Activated CD4-positive, alpha-beta T cell treated with anti-CD3 and anti-CD28 coated beads for 36 hours (primary cell): ENCODE results near the gene ETNK2. TPM values are rescaled to one million over a fixed set of nuclear protein-coding genes. Genes with fewer than 3 reads are reported as not detected.

Source experiments
- ATAC-seq: fragments of 200-7000 bp; cut with Tn5 transposase; one replicate; pipeline ENCODE4 v1.10.0; 2021; ENCODE audit warnings: mild to moderate bottlenecking, moderate library complexity
- CTCF ChIA-PET: fragments of 350-600 bp; sonication (Branson Sonifier 250); formaldehyde crosslinking; loops from one replicate; lab custom pipeline; 2021; ENCODE audit warnings: antibody characterized with exemption; lab: Charles Lee
- POLR2A ChIA-PET: fragments of 350-600 bp; sonication (Branson Sonifier 250); formaldehyde crosslinking; loops from one replicate; lab custom pipeline; 2021; ENCODE audit warnings: antibody characterized with exemption, inconsistent platforms; lab: Charles Lee
- DNase-seq: peaks from one replicate; pipeline ENCODE4 v3.0.0-alpha.2; 2020
- H3K27ac Mint-ChIP-seq: one replicate; pipeline ENCODE4 v1.8.0; 2021; ENCODE audit warnings: mixed read lengths
- H3K27me3 Mint-ChIP-seq: one replicate; pipeline ENCODE4 v1.8.0; 2021; ENCODE audit warnings: mixed read lengths
- H3K36me3 Mint-ChIP-seq: one replicate; pipeline ENCODE4 v1.8.0; 2021; ENCODE audit warnings: low read depth, mixed read lengths
- H3K4me1 Mint-ChIP-seq: one replicate; pipeline ENCODE4 v1.8.0; 2021; ENCODE audit warnings: mixed read lengths
- H3K4me3 Mint-ChIP-seq: one replicate; pipeline ENCODE4 v1.8.0; 2021; ENCODE audit warnings: mild to moderate bottlenecking, moderate library complexity, mixed read lengths
- H3K9me3 Mint-ChIP-seq: one replicate; pipeline ENCODE4 v1.8.0; 2021; ENCODE audit warnings: low read depth, mixed read lengths
- intact Hi-C, 2 experiments: fragments of 100-400 bp; cut with DNase I in 1 of 2; cut with micrococcal nuclease in 1 of 2; formaldehyde crosslinking; loops; one replicate each; pipeline versions ENCODE4 v1.14.2 to v1.15.1; 2022 to 2024; cut with DNase I, micrococcal nuclease
- total RNA-seq, 2 experiments: library from RNA; stranded (reverse); gene quantifications; one replicate each; pipeline ENCODE4 v1.2.3, GENCODE V29; 2021

ETNK2 gene
- total RNA-seq, 2 experiments from 2014 or later = 0.77 to 0.82 TPM

DNA sequence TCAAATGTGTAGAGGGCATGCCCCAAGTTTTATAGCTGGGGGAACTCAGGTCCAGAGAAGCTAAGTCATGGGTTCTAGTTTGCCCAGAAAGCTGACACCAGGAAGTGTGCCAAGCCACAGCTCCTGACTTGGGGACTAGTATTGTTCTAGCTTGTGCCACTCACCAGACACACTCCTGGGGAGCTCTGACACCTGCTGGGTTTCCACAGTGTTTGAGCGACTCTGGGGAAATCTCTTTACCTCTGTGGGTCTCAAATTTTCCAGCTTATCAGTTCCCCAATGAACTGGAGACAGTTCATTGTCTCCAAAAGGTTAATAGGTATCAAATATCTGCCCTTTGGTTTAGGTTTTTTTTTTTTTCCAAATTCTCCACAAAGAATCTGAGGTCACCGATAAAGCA is 40.2 kb upstream of the ETNK2 start:
- H3K4me1 Mint-ChIP-seq = peaks cover 16% of the 10 kb centered on the region
- POLR2A ChIA-PET = no interaction called here

DNA sequence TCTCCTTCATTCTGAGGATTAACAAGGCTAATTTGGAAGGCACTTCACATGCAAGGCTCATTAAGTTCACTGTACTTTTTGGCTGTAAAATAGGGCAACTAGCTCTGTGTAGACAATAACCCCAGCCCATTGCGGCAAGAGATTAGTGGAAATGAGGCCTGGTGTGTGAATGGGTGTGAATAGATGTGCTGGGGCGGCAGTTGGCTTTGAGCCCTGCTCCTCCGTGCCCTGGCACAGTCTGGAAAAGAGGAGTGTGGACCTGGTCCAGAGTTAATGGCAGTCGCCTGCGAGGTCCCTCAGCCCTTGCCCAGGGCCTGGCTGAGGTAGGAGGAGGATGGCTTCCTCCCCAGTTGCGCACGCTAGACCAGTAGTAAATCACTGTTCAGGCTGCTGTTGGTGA is 39.6 kb upstream of the ETNK2 start:
- ChIA-PET CTCF (interaction anchor here (0.6 to 3.0 kb wide), 7 partner anchors 15 to 1016 kb away, joined by 3 to 17 read pairs (median 4); no protein-coding TSS in a partner anchor), POLR2A (no interaction called here)
- DNase-seq (no peak), ATAC-seq (no peak)
- Mint-ChIP-seq H3K9me3 (no peaks in the 10 kb centered on the region), H3K27ac (no peak overlapping the region), H3K4me3 (no peak overlapping the region), H3K36me3 (no peaks in the 10 kb centered on the region), H3K4me1 (peaks cover 16% of the 10 kb centered on the region), H3K27me3 (peaks cover 34% of the 10 kb centered on the region)
- intact Hi-C loops = no loop called here

More for the DNA sequence above, 40.2 kb upstream of the ETNK2 start:
- CTCF ChIA-PET = interaction anchor here (0.6 to 3.0 kb wide), 7 partner anchors 14 to 572 kb away, joined by 3 to 17 read pairs (median 3); no protein-coding TSS in a partner anchor
- H3K4me3 Mint-ChIP-seq = no peak overlapping the region
- H3K9me3 Mint-ChIP-seq = no peaks in the 10 kb centered on the region
- intact Hi-C loops = no loop called here
- peaks cover 31% of the 10 kb centered on the region for H3K27me3 Mint-ChIP-seq
- no peak for DNase-seq
- ATAC-seq = no peak
- no peak overlapping the region for H3K27ac Mint-ChIP-seq
- H3K36me3 Mint-ChIP-seq = no peaks in the 10 kb centered on the region

DNA sequence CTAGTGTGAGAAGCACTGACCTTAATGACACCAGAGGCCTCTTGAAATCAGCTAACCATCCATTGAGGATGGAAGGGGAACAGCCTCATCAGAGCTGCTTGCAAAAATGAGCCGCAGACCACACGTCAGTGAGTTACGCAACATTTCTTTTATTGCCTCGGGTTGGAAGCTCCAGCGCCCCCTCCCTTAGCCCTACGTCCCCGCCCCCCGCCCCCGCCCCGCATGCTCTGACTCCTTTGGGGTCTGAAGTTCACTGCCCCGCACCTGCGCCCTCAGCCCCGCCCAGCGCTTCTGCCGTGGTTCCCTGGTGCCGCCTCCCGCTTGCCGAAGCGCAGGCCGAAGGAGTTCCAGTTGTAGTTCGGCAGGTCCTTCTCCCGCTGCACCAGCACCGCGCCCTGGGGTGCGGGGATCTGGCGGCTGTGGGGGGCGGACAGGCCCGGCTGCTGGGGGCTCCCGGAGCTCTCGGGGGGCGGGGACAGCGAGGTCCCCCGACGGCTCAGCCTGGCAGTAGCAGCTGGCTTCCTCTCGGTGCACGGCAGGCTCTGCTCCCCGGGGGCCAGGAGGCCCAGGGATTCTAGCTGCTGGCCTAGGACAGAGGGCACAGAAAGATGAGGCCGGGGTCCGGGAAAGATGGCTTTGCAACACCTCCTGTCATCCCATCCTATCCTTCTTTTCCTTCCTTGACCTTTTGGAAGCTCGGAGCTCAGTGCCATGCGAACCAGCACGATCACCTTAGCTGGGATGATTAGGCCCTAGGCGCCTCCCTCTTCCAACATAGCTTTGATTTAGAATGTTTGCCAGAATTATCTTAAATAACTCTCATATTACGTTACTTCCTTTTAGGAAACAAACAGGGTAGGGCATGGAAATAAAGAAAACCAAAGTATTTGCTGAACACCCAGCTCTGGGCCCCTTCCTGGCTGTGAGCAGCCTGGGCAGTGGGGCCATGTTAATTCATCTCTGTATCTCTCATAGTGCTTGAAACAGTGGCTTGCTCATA is 38.7 kb upstream of the ETNK2 start:
- intact Hi-C loops = no loop called here

DNA sequence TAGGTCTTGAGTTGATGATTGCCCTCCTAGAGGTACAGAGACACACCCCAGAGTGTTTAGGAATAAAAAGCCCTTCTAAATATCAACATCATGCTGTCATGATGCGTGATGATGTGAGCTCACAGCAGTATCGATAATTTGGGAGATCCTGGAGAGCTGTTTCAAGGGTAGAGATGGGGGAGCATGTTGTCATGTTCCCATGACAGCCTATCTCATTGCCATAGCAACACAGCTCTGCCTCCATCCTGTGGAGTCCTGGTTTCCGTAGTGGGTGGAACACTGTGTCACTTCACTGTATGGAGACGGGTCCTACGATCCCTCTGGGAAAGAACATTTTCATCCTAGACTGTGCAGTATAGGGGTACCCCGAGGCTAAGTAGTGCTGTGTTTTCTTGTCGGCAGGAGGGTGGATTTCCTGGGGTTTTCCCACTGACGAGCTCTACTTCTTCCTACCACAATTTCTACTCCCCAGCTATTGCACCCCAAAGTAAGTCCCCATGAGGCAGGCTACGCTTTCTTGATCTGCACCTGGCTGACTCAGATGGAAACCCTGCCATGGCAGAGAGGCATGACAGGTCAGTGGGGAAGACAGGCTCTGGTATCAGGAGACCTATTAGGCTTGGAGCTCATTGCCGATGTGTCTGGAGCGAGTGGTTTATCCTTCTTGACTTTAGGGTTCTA is 37.3 kb upstream of the ETNK2 start:
- Mint-ChIP-seq H3K4me1 (peaks cover 10% of the 10 kb centered on the region), H3K9me3 (no peaks in the 10 kb centered on the region), H3K27me3 (peaks cover 36% of the 10 kb centered on the region), H3K36me3 (no peaks in the 10 kb centered on the region), H3K4me3 (no peak overlapping the region), H3K27ac (no peak overlapping the region)
- DNase-seq (peak; percentile 41), ATAC-seq (peak; percentile 80)
- POLR2A ChIA-PET = no interaction called here
- intact Hi-C loops = no loop called here
- CTCF ChIA-PET = interaction anchor here (0.6 to 1.8 kb wide), 6 partner anchors 10 to 175 kb away, joined by 3 to 9 read pairs (median 4); no protein-coding TSS in a partner anchor

More for the DNA sequence above, 38.7 kb upstream of the ETNK2 start:
- H3K27me3 Mint-ChIP-seq = peaks cover 34% of the 10 kb centered on the region
- POLR2A ChIA-PET = no interaction called here
- CTCF ChIA-PET = interaction anchor here (0.6 to 3.0 kb wide), 6 partner anchors 16 to 1017 kb away, joined by 3 to 17 read pairs (median 4); no protein-coding TSS in a partner anchor
- ATAC-seq (peak; percentile 55), DNase-seq (peak; percentile 46)
- H3K9me3 Mint-ChIP-seq = no peaks in the 10 kb centered on the region
- H3K4me1 Mint-ChIP-seq = peaks cover 16% of the 10 kb centered on the region
- H3K4me3 Mint-ChIP-seq = no peak overlapping the region
- no peak overlapping the region for H3K27ac Mint-ChIP-seq
- no peaks in the 10 kb centered on the region for H3K36me3 Mint-ChIP-seq

DNA sequence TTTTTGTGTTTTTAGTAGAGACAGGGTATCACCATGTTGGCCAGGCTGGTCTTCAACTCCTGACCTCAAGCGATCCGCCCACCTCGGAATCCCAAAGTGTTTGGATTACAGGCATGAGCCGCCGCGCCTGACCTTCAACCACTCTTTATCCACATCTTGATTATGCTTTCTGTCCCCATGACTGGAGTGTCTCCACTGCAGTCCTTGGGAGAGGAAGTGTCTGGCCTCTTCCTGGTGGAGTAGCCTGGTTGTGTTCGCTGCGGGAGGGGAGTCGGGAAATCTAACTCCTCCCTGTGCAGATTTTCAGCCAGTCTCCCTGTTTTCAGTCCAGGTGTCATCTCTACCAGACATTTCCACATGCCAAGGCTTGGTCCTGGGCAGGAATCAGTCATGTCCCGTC is 34.8 kb upstream of the ETNK2 start:
- intact Hi-C loops = no loop called here
- ATAC-seq (no peak), DNase-seq (no peak)
- ChIA-PET POLR2A (no interaction called here), CTCF (no interaction called here)
- Mint-ChIP-seq H3K36me3 (no peaks in the 10 kb centered on the region), H3K4me1 (peaks cover 10% of the 10 kb centered on the region), H3K27ac (no peak overlapping the region), H3K27me3 (peaks cover 34% of the 10 kb centered on the region), H3K4me3 (no peak overlapping the region), H3K9me3 (no peaks in the 10 kb centered on the region)

DNA sequence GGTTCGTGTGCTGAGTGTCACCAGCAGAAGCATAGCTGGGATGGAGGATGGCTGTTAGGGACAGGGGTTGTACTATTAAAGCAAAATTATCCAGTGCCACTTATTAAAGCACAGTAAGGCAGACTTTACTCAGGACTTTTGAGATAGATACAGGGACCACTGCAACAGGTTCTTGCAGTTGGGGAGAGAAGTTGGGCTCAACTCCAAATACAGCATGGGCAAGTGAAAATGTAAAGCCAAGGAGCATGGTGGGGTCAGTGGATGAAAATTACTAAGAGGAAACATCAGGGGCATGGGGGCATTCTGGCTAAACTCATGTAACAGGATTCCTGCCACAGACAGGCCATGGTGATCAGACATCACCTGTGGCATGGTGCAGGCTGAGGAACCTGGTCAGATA is 29.3 kb upstream of the ETNK2 start:
- H3K9me3 Mint-ChIP-seq = no peaks in the 10 kb centered on the region
- DNase-seq (no peak), ATAC-seq (no peak)
- H3K27me3 Mint-ChIP-seq = peaks cover 3% of the 10 kb centered on the region
- no peaks in the 10 kb centered on the region for H3K4me1 Mint-ChIP-seq
- POLR2A ChIA-PET = no interaction called here
- intact Hi-C loops = no loop called here
- CTCF ChIA-PET = interaction anchor here (1.0 to 1.6 kb wide), 2 partner anchors 13 to 200 kb away, joined by 3 to 4 read pairs; no protein-coding TSS in a partner anchor
- no peak overlapping the region for H3K4me3 Mint-ChIP-seq
- H3K27ac Mint-ChIP-seq = no peak overlapping the region
- no peaks in the 10 kb centered on the region for H3K36me3 Mint-ChIP-seq

DNA sequence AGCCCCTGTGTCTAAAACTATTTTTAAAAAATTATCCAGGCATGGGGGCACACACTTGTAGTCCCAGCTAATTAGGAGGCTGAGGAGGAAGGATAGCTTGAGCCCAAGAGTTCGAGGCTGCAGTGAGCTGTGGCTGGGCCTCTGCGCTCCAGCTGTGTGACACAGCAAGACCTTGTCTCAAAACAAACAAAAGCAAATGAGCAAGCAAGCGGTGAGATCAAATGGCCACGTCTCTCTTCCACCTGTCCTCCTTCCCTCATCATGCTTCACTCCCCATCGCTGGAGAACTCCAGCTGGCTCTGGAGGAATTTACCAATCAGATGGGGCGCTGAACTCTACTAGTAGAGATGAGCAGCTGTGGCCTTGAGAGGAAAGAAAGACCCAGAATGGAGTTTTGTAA is 28.3 kb upstream of the ETNK2 start:
- Mint-ChIP-seq H3K27me3 (peaks cover 3% of the 10 kb centered on the region), H3K4me3 (no peak overlapping the region), H3K4me1 (no peaks in the 10 kb centered on the region), H3K36me3 (no peaks in the 10 kb centered on the region), H3K9me3 (no peaks in the 10 kb centered on the region), H3K27ac (no peak overlapping the region)
- intact Hi-C loops = no loop called here
- ATAC-seq = no peak
- POLR2A ChIA-PET = interaction anchor here (0.6 kb wide), 2 partner anchors 269 to 306 kb away, joined by 3 to 6 read pairs; no protein-coding TSS in a partner anchor
- DNase-seq = no peak
- CTCF ChIA-PET = interaction anchor here (0.8 to 1.6 kb wide), 4 partner anchors 12 to 323 kb away, joined by 3 to 4 read pairs (median 3); no protein-coding TSS in a partner anchor

DNA sequence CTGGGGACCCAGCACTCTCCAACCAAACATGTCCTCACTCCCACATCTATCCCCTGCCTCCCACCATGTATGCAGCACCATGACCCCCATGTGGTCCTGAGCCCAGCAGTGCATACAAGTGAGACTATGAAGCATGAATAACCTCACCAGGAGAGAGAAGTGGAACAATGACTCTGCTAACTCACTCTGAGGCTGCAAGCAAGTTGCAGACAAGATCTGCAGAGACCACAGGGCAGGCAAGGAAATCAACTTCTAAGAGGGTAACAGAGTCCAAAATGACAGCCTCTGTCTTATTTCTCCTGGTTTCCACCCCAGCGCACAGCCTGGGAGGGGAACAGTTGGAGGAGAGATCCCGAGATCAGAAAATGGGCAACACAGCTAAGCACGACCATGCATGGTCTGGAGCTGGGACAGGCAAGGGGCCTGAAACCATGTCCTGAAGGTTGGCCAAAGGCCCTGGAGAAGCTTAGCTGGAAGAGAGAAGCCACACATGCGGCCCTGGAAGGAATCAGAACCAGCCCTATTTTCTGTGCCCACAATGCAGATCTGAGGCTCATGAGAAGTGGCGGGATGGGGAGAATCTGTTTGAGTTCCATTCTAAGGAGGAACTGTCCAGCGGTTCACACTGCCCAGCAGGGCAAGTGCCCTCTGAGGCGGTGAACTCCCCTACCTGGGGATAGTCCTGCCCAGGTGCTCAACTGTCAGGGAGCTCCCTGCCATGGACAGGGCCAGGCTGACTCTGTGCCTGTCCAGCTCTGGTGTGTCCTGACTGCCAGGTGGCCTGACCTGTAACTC is 26.8 kb upstream of the ETNK2 start:
- Mint-ChIP-seq H3K4me1 (no peaks in the 10 kb centered on the region), H3K4me3 (no peak overlapping the region), H3K27ac (no peak overlapping the region), H3K27me3 (peaks cover 3% of the 10 kb centered on the region), H3K9me3 (no peaks in the 10 kb centered on the region), H3K36me3 (no peaks in the 10 kb centered on the region)
- CTCF ChIA-PET = interaction anchor here (0.9 kb wide), 2 partner anchors 10 to 220 kb away, joined by 3 to 7 read pairs; no protein-coding TSS in a partner anchor
- no peak for DNase-seq
- intact Hi-C loops = no loop called here
- POLR2A ChIA-PET = no interaction called here
- no peak for ATAC-seq

DNA sequence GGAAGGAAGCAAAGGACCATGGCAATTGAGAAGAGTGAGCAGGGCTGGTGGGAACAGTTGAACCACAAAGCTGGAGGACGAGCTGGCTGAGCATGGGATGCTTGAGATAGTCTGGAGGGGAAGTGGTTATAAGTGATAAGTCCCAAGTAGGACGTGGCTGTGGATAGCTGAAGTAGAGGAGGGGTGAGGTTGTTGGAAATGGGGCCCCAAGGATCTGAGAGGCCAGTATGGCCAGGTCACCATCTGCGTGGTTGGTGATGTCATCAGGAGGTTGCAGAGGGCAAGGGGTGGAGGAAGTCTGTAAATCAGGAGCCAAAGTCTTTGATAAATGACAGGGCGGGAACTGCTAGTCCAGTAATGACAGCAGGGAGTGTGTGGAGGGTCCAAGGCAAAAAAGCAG is 25.3 kb upstream of the ETNK2 start:
- intact Hi-C loops = no loop called here
- POLR2A ChIA-PET = no interaction called here
- Mint-ChIP-seq H3K27me3 (peaks cover 4% of the 10 kb centered on the region), H3K9me3 (peaks cover under 1% of the 10 kb centered on the region), H3K4me3 (no peak overlapping the region), H3K36me3 (no peaks in the 10 kb centered on the region), H3K4me1 (no peaks in the 10 kb centered on the region), H3K27ac (no peak overlapping the region)
- DNase-seq (no peak), ATAC-seq (no peak)
- CTCF ChIA-PET = interaction anchor here (0.9 to 2.1 kb wide), 2 partner anchors 14 to 30 kb away, joined by 3 to 5 read pairs; no protein-coding TSS in a partner anchor

DNA sequence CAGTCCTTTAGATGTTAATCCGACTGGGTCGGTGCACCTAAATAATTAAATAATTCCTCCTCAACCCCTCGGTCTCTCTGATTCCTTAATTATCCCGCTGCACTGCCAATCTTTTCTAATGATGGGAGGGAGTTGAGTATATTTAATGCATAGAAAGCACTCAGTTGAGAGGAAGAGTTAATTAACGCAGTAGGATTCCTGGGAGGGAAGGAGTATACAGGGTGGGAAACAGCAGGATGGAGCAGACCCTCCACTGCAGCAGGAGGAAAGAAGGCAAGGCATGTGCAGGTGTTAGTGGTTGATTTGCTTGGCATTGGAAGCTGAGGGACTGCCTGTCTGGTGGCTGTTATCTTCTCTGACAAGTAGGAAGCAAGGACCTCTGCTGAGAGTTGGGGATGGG is 24.2 kb upstream of the ETNK2 start:
- H3K36me3 Mint-ChIP-seq = peaks cover 3% of the 10 kb centered on the region
- ChIA-PET CTCF (interaction anchor here (2.1 kb wide), 1 partner anchor 13 kb away, joined by 5 read pairs; no protein-coding TSS in a partner anchor), POLR2A (no interaction called here)
- no peak overlapping the region for H3K27ac Mint-ChIP-seq
- H3K27me3 Mint-ChIP-seq = peaks cover 4% of the 10 kb centered on the region
- DNase-seq = no peak
- no peaks in the 10 kb centered on the region for H3K4me1 Mint-ChIP-seq
- ATAC-seq = no peak
- H3K9me3 Mint-ChIP-seq = peaks cover 6% of the 10 kb centered on the region
- intact Hi-C loops = no loop called here
- no peak overlapping the region for H3K4me3 Mint-ChIP-seq
